ENCODE results near the gene BRD3OS. TPM values are rescaled to one million over a fixed set of nuclear protein-coding genes. Genes with fewer than 3 reads are reported as not detected.

BRD3OS gene
- total and polyA plus RNA-seq, 2 of the 13 experiments (the other 11 are each of a cell fraction or from before 2014, with no cell fraction given) = 4.9 to 5.7 TPM

- no TSS peak for BruUV-seq (replicated peaks)
- H3K9me3 ChIP-seq (ENCODE audit: low read length) = no peaks in the 10 kb centered on the region
- in situ Hi-C loops (cut with HindIII; ENCODE audit: extremely low pct_ligation_motif_present, low pct_unique_long_range_greater_than_20kb) (no loop called here), intact Hi-C loops (cut with micrococcal nuclease; ENCODE audit: unreplicated experiment) (no loop called here)
- no peaks in the 10 kb centered on the region for H4K20me1 ChIP-seq (ENCODE audit: insufficient read depth, low read length)
- no peak overlapping the region for H3K27ac ChIP-seq (ENCODE audit: extremely low read length, insufficient read depth, low read length)
- no peak overlapping the region for H3K4me2 ChIP-seq (ENCODE audit: low read depth, low read length)
- peaks cover 26% of the 10 kb centered on the region for H3K79me2 ChIP-seq (ENCODE audit: insufficient read depth, low read length)
- DNase-seq (ENCODE audit: low spot score) = no peak
- FAIRE-seq = no peak
- no peak for TF ChIP-seq DPF2 (CRISPR knock-in tag; IDR thresholded peaks at IDR 0.05; ENCODE audit: borderline replicate concordance, low read depth)
- no peak for TF ChIP-seq DZIP1 (CRISPR knock-in tag; IDR thresholded peaks at IDR 0.05)
- TF ChIP-seq ZNF264 (CRISPR knock-in tag; IDR thresholded peaks at IDR 0.05) = no peak
- TF ChIP-seq HMG20A (CRISPR knock-in tag; IDR thresholded peaks at IDR 0.05; ENCODE audit: borderline replicate concordance) = no peak
- no peak for TF ChIP-seq SNRNP70 (IDR thresholded peaks at IDR 0.05; ENCODE audit: low read depth, low read length)
- peaks cover 40 to 66% of the 10 kb centered on the region in 2 experiments for H3K36me3 ChIP-seq (replicated peaks in 1 of 2; ENCODE audit: control insufficient read depth in 1 of 2, insufficient read depth in 2 of 2, low read length in 2 of 2)
- CTCF ChIA-PET (ENCODE audit: low intra/inter-chr PET ratio, low total read pairs) = no interaction called here
- no peaks in the 10 kb centered on the region for H3K27me3 ChIP-seq (ENCODE audit: control insufficient read depth in 1 of 2, insufficient read depth in 2 of 2, low read length in 2 of 2)
- no peak for ATAC-seq
- H2AFZ ChIP-seq (ENCODE audit: low read length) = no peak overlapping the region
- POLR2A ChIA-PET = no interaction called here
- no peak overlapping the region for H3K9ac ChIP-seq (ENCODE audit: insufficient read depth, low read depth, low read length)
- peaks cover 9% of the 10 kb centered on the region for H3K4me1 ChIP-seq (ENCODE audit: insufficient read depth, low read length)
- H3K4me3 ChIP-seq (replicated peaks in 1 of 3; ENCODE audit: insufficient read depth in 1 of 3, low read depth in 2 of 3, low read length in 3 of 3) = no peak overlapping the region
- WGBS (ENCODE audit: low lambda C conversion rate) = 92% methylated on average over 16 of the region's 16 CpGs
Observed at GRCh38 chr9:134051319-134051718, 26.0 kb downstream of the BRD3OS start.

GRCh38 chr9:134052491-134052890 is 27.2 kb downstream of the BRD3OS start:
- Histone ChIP-seq H4K20me1 (ENCODE audit: insufficient read depth, low read length) (no peaks in the 10 kb centered on the region), H3K4me2 (ENCODE audit: low read depth, low read length) (no peak overlapping the region), H3K27me3 (ENCODE audit: control insufficient read depth in 1 of 2, insufficient read depth in 2 of 2, low read length in 2 of 2) (no peaks in the 10 kb centered on the region), H3K4me1 (ENCODE audit: insufficient read depth, low read length) (peaks cover 21% of the 10 kb centered on the region), H3K9me3 (ENCODE audit: low read length) (no peaks in the 10 kb centered on the region), H2AFZ (ENCODE audit: low read length) (no peak overlapping the region), H3K36me3 (replicated peaks in 1 of 2; ENCODE audit: control insufficient read depth in 1 of 2, insufficient read depth in 2 of 2, low read length in 2 of 2) (peaks cover 34 to 60% of the 10 kb centered on the region in 2 experiments), H3K4me3 (replicated peaks in 1 of 3; ENCODE audit: insufficient read depth in 1 of 3, low read depth in 2 of 3, low read length in 3 of 3) (no peak overlapping the region), H3K79me2 (ENCODE audit: insufficient read depth, low read length) (peaks cover 38% of the 10 kb centered on the region), H3K27ac (ENCODE audit: extremely low read length, insufficient read depth, low read length) (no peak overlapping the region), H3K9ac (ENCODE audit: insufficient read depth, low read depth, low read length) (no peak overlapping the region)
- TF ChIP-seq CCDC6 (CRISPR knock-in tag; IDR thresholded peaks at IDR 0.05) (no peak), NPAS2 (CRISPR knock-in tag; IDR thresholded peaks at IDR 0.05; ENCODE audit: borderline replicate concordance) (no peak), ELF3 (CRISPR knock-in tag; IDR thresholded peaks at IDR 0.05) (no peak)
- FAIRE-seq (no peak), ATAC-seq (no peak), DNase-seq (ENCODE audit: low spot score) (no peak)
- in situ Hi-C loops (cut with HindIII; ENCODE audit: extremely low pct_ligation_motif_present, low pct_unique_long_range_greater_than_20kb) = no loop called here
- ChIA-PET POLR2A (no interaction called here), CTCF (ENCODE audit: low intra/inter-chr PET ratio, low total read pairs) (no interaction called here)
- WGBS (ENCODE audit: low lambda C conversion rate) = 100% methylated on average over 2 of the region's 3 CpGs
- intact Hi-C loops (cut with micrococcal nuclease; ENCODE audit: unreplicated experiment) = no loop called here
- BruUV-seq (replicated peaks) = no TSS peak
